WTC11 (cell line): ENCODE data around the gene HS1BP3. TPM values are rescaled to one million over a fixed set of nuclear protein-coding genes. Genes with fewer than 3 reads are reported as not detected.

Experiments
- ATAC-seq: fragments of 200-7000 bp; cut with Tn5 transposase; 2 replicates; pipeline ENCODE4 v1.10.0; 2021; ENCODE audit warnings: mild to moderate bottlenecking, moderate library complexity
- CTCF ChIA-PET: fragments of 300-600 bp; sonication (Branson Sonifier 250); formaldehyde crosslinking; loops from one replicate; lab custom pipeline; 2021; ENCODE audit warnings: antibody characterized with exemption; lab: Charles Lee
- POLR2A ChIA-PET: fragments of 350-600 bp; sonication (Branson Sonifier 250); formaldehyde crosslinking; loops from one replicate; lab custom pipeline; 2021; ENCODE audit warnings: antibody characterized with exemption; lab: Charles Lee
- DNase-seq: peaks from one replicate; pipeline ENCODE4 v3.0.0; 2021; ENCODE audit warnings: low spot score
- H3K27ac Mint-ChIP-seq: 2 replicates; pipeline ENCODE4 v1.8.0; 2021; ENCODE audit warnings: mixed read lengths
- H3K27me3 Mint-ChIP-seq: 2 replicates; pipeline ENCODE4 v1.8.0; 2021; ENCODE audit warnings: low read depth, mild to moderate bottlenecking, moderate library complexity, mixed read lengths
- H3K36me3 Mint-ChIP-seq: 2 replicates; pipeline ENCODE4 v1.8.0; 2021; ENCODE audit warnings: mixed read lengths
- H3K4me1 Mint-ChIP-seq: 2 replicates; pipeline ENCODE4 v1.8.0; 2022; ENCODE audit warnings: mixed read lengths
- H3K4me3 Mint-ChIP-seq: 2 replicates; pipeline ENCODE4 v1.8.0; 2021; ENCODE audit warnings: mild to moderate bottlenecking, moderate library complexity, mixed read lengths
- H3K9me3 Mint-ChIP-seq: 2 replicates; pipeline ENCODE4 v1.8.0; 2021; ENCODE audit warnings: mixed read lengths
- AFF4 ChIP-seq: sonication (generic); formaldehyde crosslinking; IDR thresholded peaks from 2 replicates; pipeline ENCODE4 v1.8.1; 2023; ENCODE audit warnings: mild to moderate bottlenecking, missing genetic modification reagents, borderline replicate concordance
- ATF3 ChIP-seq: sonication (generic); formaldehyde crosslinking; conservative IDR thresholded peaks from 2 replicates; pipeline ENCODE4 v1.8.1; 2022; ENCODE audit warnings: mild to moderate bottlenecking, missing genetic modification reagents
- E2F4 ChIP-seq: sonication (generic); formaldehyde crosslinking; IDR thresholded peaks from 2 replicates; pipeline ENCODE4 v1.8.1; 2022; ENCODE audit warnings: low read depth, mild to moderate bottlenecking, moderate library complexity, missing genetic modification reagents, borderline replicate concordance
- FOXP1 ChIP-seq: sonication (generic); formaldehyde crosslinking; IDR thresholded peaks from 2 replicates; pipeline ENCODE4 v1.8.0; 2022; ENCODE audit warnings: missing genetic modification reagents, mild to moderate bottlenecking, moderate library complexity, borderline replicate concordance
- GRHL2 ChIP-seq: fragments of 250-450 bp; sonication (Bioruptor Pico); IDR thresholded peaks from 2 replicates; pipeline ENCODE4 v1.8.0; 2022; ENCODE audit warnings: mild to moderate bottlenecking, moderate library complexity; ENCODE audit not compliant: insufficient replicate concordance, severe bottlenecking
- JAZF1 ChIP-seq: fragments of 250-450 bp; sonication (Bioruptor Pico); IDR thresholded peaks from 2 replicates; pipeline ENCODE4 v1.9.0; 2021; ENCODE audit warnings: moderate library complexity, mild to moderate bottlenecking, inconsistent platforms
- KAT7 ChIP-seq: sonication (generic); formaldehyde crosslinking; IDR thresholded peaks from 2 replicates; pipeline ENCODE4 v1.8.1; 2023; ENCODE audit warnings: missing genetic modification reagents, mild to moderate bottlenecking, borderline replicate concordance
- MXD4 ChIP-seq: fragments of 250-450 bp; sonication (Bioruptor Pico); IDR thresholded peaks from 2 replicates; pipeline ENCODE4 v1.8.0; 2021; ENCODE audit warnings: mild to moderate bottlenecking, moderate library complexity, borderline replicate concordance
- NR3C1 ChIP-seq: sonication (generic); formaldehyde crosslinking; conservative IDR thresholded peaks from 2 replicates; pipeline ENCODE4 v1.8.1; 2023; ENCODE audit warnings: low read depth, mild to moderate bottlenecking, missing genetic modification reagents
- RELA ChIP-seq: sonication (generic); formaldehyde crosslinking; IDR thresholded peaks from 2 replicates; pipeline ENCODE4 v1.8.1; 2022; ENCODE audit warnings: missing genetic modification reagents, mild to moderate bottlenecking, borderline replicate concordance
- SMAD4 ChIP-seq: sonication (generic); formaldehyde crosslinking; IDR thresholded peaks from 2 replicates; pipeline ENCODE4 v1.8.0; 2022; ENCODE audit warnings: mild to moderate bottlenecking, missing genetic modification reagents
- SOX15 ChIP-seq: fragments of 250-450 bp; sonication (Bioruptor Pico); IDR thresholded peaks from 2 replicates; pipeline ENCODE4 v1.9.0; 2021; ENCODE audit warnings: mild to moderate bottlenecking
- TEAD1 ChIP-seq: sonication (generic); formaldehyde crosslinking; IDR thresholded peaks from 2 replicates; pipeline ENCODE4 v1.8.0; 2022; ENCODE audit warnings: mild to moderate bottlenecking, missing genetic modification reagents
- TEAD4 ChIP-seq: sonication (generic); formaldehyde crosslinking; IDR thresholded peaks from 2 replicates; pipeline ENCODE4 v1.8.0; 2022; ENCODE audit warnings: mild to moderate bottlenecking, missing genetic modification reagents
- ZBTB21 ChIP-seq: sonication (generic); formaldehyde crosslinking; IDR thresholded peaks from 2 replicates; pipeline ENCODE4 v1.8.1; 2023; ENCODE audit warnings: mild to moderate bottlenecking, missing genetic modification reagents, borderline replicate concordance
- ZNF138 ChIP-seq: sonication (generic); formaldehyde crosslinking; conservative IDR thresholded peaks from 2 replicates; pipeline ENCODE4 v1.8.1; 2022; ENCODE audit warnings: mild to moderate bottlenecking, moderate library complexity, missing genetic modification reagents
- ZNF232 ChIP-seq: sonication (generic); formaldehyde crosslinking; IDR thresholded peaks from 2 replicates; pipeline ENCODE4 v1.8.0; 2022; ENCODE audit warnings: mild to moderate bottlenecking, missing genetic modification reagents
- ZNF317 ChIP-seq: sonication (generic); formaldehyde crosslinking; IDR thresholded peaks from 2 replicates; pipeline ENCODE4 v1.8.1; 2023; ENCODE audit warnings: low read depth, mild to moderate bottlenecking, moderate library complexity, missing genetic modification reagents, borderline replicate concordance
- ZNF423 ChIP-seq: fragments of 250-450 bp; sonication (Bioruptor Pico); IDR thresholded peaks from 2 replicates; pipeline ENCODE4 v2.1.2; 2022; ENCODE audit warnings: mild to moderate bottlenecking, moderate library complexity
- total RNA-seq: library from RNA; stranded (reverse); gene quantifications from 3 replicates; pipeline ENCODE4 v1.2.3, GENCODE V29; 2021

HS1BP3 gene
- total RNA-seq, 1 experiment from 2014 or later, result 17.9 TPM

GRCh38 chr2:20622296-20622686, 28.6 kb downstream of the HS1BP3 start (continued):
- TF ChIP-seq E2F4 (CRISPR knock-in tag), result no peak
- no peak for TF ChIP-seq FOXP1 (CRISPR knock-in tag)
- TF ChIP-seq GRHL2 (CRISPR knock-in tag), result no peak
- TF ChIP-seq ZNF138 (CRISPR knock-in tag), result no peak
- no peak for TF ChIP-seq AFF4
- no peak for TF ChIP-seq ATF3 (CRISPR knock-in tag)
- TF ChIP-seq TEAD4, result no peak
- TF ChIP-seq KAT7 (CRISPR knock-in tag), result no peak
- TF ChIP-seq ZNF423 (CRISPR knock-in tag), result no peak
- TF ChIP-seq NR3C1, result no peak
- TF ChIP-seq RELA (CRISPR knock-in tag), result no peak
- TF ChIP-seq ZBTB21 (CRISPR knock-in tag), result no peak
- TF ChIP-seq SMAD4 (CRISPR knock-in tag), result no peak

- ChIA-PET CTCF (interaction anchor here (0.8 to 1.2 kb wide), 2 partner anchors 14 to 21 kb away, joined by 3 read pairs; no protein-coding TSS in a partner anchor), POLR2A (no interaction called here)
- ATAC-seq (no peak), DNase-seq (no peak)
- H3K36me3 Mint-ChIP-seq, result no peaks in the 10 kb centered on the region
- H3K27ac Mint-ChIP-seq, result no peak overlapping the region
- H3K27me3 Mint-ChIP-seq, result no peaks in the 10 kb centered on the region
- TF ChIP-seq TEAD1 (CRISPR knock-in tag) (no peak), ZNF423 (CRISPR knock-in tag) (no peak), ZNF317 (no peak), ZNF232 (CRISPR knock-in tag) (no peak), SOX15 (no peak), JAZF1 (no peak), MXD4 (CRISPR knock-in tag) (no peak)
- H3K4me1 Mint-ChIP-seq, result peaks cover 13% of the 10 kb centered on the region
- H3K9me3 Mint-ChIP-seq, result no peaks in the 10 kb centered on the region
- H3K4me3 Mint-ChIP-seq, result no peak overlapping the region
Observed at GRCh38 chr2:20621366-20622295, 29.3 kb downstream of the HS1BP3 start.
